GM21447 (cell line): Measurements from ENCODE around the gene S100PBP.
"Not testable (repeated sequence)": the region's sequence is repeated elsewhere in the genome, so short reads cannot be mapped to it uniquely, and the experiment has no call there.

Experiments
- ATAC-seq: cut with Tn5 transposase; IDR thresholded peaks from one replicate; pipeline ENCODE4 v1.9.1; 2021; ENCODE audit not compliant: unreplicated experiment

Gene S100PBP

DNA sequence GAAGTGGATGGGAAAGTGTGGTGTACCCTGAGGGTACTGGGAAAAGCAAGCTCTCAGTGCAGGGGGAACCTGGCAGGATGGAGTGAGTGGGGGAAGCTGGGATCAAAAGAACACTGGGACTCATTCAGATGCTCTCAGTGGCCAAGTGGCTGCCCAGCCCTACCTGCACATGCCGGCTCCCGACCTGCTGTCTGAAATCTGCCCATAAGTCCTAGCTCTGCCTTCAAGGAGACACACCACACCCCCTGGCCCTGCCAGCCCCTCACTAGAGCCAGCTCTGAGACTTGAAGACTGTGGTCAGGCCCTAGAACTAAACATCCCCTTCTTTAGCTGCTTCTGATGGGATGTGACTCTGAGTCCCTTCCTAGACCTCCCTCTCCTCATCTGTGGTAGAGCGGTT lies 81.5 kb downstream of the S100PBP start:
- no peak for ATAC-seq

- no peak for ATAC-seq
These were observed 82.3 kb downstream of the S100PBP start for GRCh38 chr1:32899586-32900296.

DNA sequence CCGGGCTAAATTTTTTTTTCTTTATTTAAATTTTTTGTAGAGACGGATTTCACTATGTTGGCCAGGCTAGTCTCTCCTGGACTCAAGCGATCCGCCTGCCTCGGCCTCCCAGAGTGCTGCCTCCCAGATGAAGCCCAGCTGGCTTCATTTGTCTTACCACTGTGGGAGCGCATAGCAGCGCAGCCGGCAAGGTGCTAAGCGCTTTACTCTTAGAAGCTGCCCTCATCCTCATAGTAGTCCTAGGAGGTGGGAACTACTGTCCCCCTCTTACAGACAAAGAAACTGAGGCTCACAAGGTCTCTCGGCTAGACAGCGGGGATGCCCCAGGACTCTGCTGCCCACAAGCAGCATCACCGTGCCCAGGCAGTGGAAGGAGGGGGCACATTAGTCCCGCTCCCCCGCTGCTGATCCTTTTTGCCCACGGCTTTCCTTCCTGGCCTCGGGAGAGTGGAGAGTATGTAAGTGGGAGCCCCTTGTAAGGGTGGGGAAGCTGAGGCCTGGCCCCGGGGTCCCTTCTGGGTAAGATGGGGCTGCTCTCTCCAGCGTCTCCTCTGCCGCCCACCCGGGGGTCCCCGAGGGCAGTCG lies 83.0 kb downstream of the S100PBP start:
- ATAC-seq = no peak

- no peak for ATAC-seq
These were observed 83.7 kb downstream of the S100PBP start, which contains the start of gene TMEM54 for GRCh38 chr1:32900956-32901822. TSS of gene TMEM54 (minus strand) at chr1:32901389. CDS start at chr1:32901238, 151 bp downstream.

GRCh38 chr1:32901823-32902534 lies 84.5 kb downstream of the S100PBP start:
- ATAC-seq = no peak

GRCh38 chr1:32902535-32902920 lies 85.1 kb downstream of the S100PBP start:
- no peak for ATAC-seq

DNA sequence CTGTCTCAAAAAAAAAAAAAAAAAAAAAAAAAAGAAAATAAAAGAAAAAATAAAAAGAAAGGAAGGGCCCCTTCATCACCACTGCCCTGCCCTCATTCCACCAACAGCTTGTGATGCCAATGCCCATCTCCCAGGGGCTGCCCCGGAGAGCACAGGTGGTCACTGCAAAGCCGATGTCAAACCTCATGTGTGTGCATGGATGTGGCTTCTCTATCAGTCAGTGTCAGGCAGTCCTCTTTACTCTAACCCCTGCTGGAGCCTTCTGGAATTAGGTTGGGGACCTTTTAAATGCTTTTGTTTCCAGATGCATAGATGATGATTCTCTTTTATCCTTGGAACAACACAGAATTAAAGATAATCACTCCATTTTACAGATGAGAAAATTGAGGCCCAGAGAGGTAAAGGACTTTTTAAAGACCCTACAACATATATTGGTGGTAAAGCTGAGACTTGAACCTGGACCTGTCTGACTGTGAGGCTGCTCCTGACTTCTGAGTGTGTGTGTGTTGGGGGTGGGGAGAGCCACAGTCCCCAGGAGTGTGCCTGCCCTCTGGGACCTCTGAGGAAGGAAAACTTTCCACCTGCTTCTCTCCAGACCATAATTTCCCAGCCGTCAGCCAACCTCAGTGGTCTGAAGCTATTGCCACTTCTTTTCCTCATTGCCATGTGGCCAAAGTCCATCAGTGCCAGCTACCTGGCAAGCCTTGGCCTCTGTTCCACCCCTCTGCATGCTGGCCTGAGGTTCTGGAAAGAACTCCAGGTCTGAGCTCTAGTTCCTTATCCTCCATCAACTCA lies 86.7 kb downstream of the S100PBP start:
- ATAC-seq = no peak

- ATAC-seq = no peak
These were observed 87.3 kb downstream of the S100PBP start for GRCh38 chr1:32904797-32905196.

DNA sequence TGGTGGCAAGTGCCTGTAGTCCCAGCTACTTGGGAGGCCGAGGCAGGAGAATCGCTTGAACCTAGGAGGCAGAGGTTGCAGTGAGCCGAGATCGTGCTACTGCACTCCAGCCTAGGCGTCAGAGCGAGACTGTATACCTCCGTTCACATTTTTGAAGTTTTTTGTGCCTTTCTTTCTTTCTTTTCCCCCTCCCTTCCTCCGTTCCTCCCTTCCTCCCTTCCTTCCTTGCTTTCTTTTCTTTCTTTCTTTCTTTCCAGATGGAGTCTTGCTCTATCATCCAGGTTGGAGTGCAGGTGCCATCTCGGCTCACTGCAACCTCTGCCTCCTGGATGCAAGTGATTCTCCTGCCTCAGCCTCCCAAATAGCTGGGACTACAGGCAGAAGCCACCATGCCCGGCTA lies 88.1 kb downstream of the S100PBP start:
- not testable (repeated sequence) for ATAC-seq

GRCh38 chr1:32906654-32907053 lies 89.2 kb downstream of the S100PBP start:
- ATAC-seq = no peak

DNA sequence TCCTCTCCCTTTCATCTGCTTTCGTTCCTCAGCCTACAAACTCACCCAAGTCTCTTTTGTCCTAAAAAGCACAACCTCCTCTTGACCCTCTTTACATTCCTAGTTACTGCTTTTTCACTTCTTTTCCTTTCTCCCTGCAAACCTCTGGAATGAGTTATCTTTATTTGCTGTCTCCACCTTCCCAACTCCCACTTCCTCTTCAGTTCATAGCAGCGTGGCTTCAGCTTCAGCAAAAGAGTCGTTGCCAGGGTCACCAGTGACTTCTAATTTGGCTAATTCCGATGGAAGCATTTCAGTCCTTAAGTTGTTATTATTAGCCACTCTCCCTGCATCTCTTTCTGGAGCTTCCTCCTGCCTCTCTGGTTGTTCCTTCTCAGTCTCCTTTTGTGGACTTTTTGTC lies 90.0 kb downstream of the S100PBP start:
- no peak for ATAC-seq
